Activated CD4-positive, CD25-positive, alpha-beta regulatory T cell (primary cell): ENCODE results near the gene ARHGEF40.

ENCODE experiments used
- DNase-seq, 4 experiments: peaks; one replicate each; lab custom pipeline; 2025; lab: John Stamatoyannopoulos, UW

The ARHGEF40 gene

GRCh38 chr14:21098076-21098891 lies 28.2 kb downstream of the ARHGEF40 start, which contains the start of gene ZNF219:
Gene ZNF219 (minus strand): TSS chr14:21098655. CDS start chr14:21093591, 5,064 bp downstream.
- no peak for DNase-seq

GRCh38 chr14:21098892-21099595 lies 28.9 kb downstream of the ARHGEF40 start:
- DNase-seq: no peak

- no peak for DNase-seq
These were observed 29.5 kb downstream of the ARHGEF40 start for GRCh38 chr14:21099596-21099985.

GRCh38 chr14:21100931-21101330 lies 30.8 kb downstream of the ARHGEF40 start, which contains the start of gene TMEM253:
Gene TMEM253 (plus strand): TSS chr14:21101066. CDS start chr14:21101344, 278 bp downstream.
- DNase-seq: no peak

GRCh38 chr14:21101802-21102413 lies 31.8 kb downstream of the ARHGEF40 start:
- DNase-seq: no peak

- no peak for DNase-seq
These were observed 32.7 kb downstream of the ARHGEF40 start for GRCh38 chr14:21102521-21103410.

GRCh38 chr14:21103411-21103709 lies 33.3 kb downstream of the ARHGEF40 start:
- no peak for DNase-seq

- peak; percentile 88 to 90 (median 88) for DNase-seq
These were observed 33.8 kb downstream of the ARHGEF40 start for GRCh38 chr14:21103710-21104447.

- DNase-seq: peak in 2 of 4 experiments; percentile 25 to 36
These were observed 34.5 kb downstream of the ARHGEF40 start for GRCh38 chr14:21104448-21105060.

GRCh38 chr14:21105095-21105494 lies 35.0 kb downstream of the ARHGEF40 start:
- DNase-seq: no peak

- no peak for DNase-seq
These were observed 36.0 kb downstream of the ARHGEF40 start for GRCh38 chr14:21106176-21106497.

- peak; percentile 34 to 65 (median 55) for DNase-seq
These were observed 36.6 kb downstream of the ARHGEF40 start for GRCh38 chr14:21106498-21107282.

GRCh38 chr14:21107283-21107800 lies 37.2 kb downstream of the ARHGEF40 start:
- DNase-seq: no peak

- no peak for DNase-seq
These were observed 38.7 kb downstream of the ARHGEF40 start for GRCh38 chr14:21108791-21109190.

GRCh38 chr14:21109377-21110138 lies 39.5 kb downstream of the ARHGEF40 start:
- DNase-seq: no peak

- no peak for DNase-seq
These were observed 42.2 kb downstream of the ARHGEF40 start for GRCh38 chr14:21112255-21112654.

- DNase-seq: no peak
These were observed 43.3 kb downstream of the ARHGEF40 start for GRCh38 chr14:21113369-21113768.

GRCh38 chr14:21118933-21119332 lies 48.8 kb downstream of the ARHGEF40 start:
- DNase-seq: no peak

- DNase-seq: no peak
These were observed 50.6 kb downstream of the ARHGEF40 start for GRCh38 chr14:21120686-21121085.
